MM.1S (cell line): ENCODE results near the gene ANO10.
"Not testable (repeated sequence)": the region's sequence is repeated elsewhere in the genome, so short reads cannot be mapped to it uniquely, and the experiment has no call there.

ENCODE experiments used
- DNase-seq: peaks from one replicate; pipeline ENCODE4 v3.0.0-alpha.2; 2015
- H2AFZ ChIP-seq: fragments of 300-600 bp; sonication (generic); 2 replicates; pipeline ENCODE4 v1.6.0; 2016; ENCODE audit warnings: antibody characterized with exemption, low read length
- H3F3A ChIP-seq: fragments of 300-600 bp; sonication (generic); 2 replicates; pipeline ENCODE4 v1.6.1; 2016; ENCODE audit warnings: mild to moderate bottlenecking, antibody characterized with exemption, low read length, moderate library complexity, mixed read lengths; ENCODE audit not compliant: insufficient read depth
- H3K27ac ChIP-seq: fragments of 300-600 bp; sonication (generic); 2 replicates; pipeline ENCODE4 v1.5.1; 2016; ENCODE audit warnings: mild to moderate bottlenecking, low read length
- H3K27me3 ChIP-seq: fragments of 300-600 bp; sonication (generic); replicated peaks from 2 replicates; pipeline ENCODE4 v1.6.0; 2016; ENCODE audit warnings: low read length; ENCODE audit not compliant: insufficient read depth
- H3K36me3 ChIP-seq: fragments of 300-600 bp; sonication (generic); replicated peaks from 2 replicates; pipeline ENCODE4 v1.6.1; 2016; ENCODE audit warnings: mild to moderate bottlenecking, low read length, mixed read lengths; ENCODE audit not compliant: insufficient read depth
- H3K4me1 ChIP-seq: fragments of 300-600 bp; sonication (generic); 2 replicates; pipeline ENCODE4 v1.6.1; 2016; ENCODE audit warnings: low read length, mixed read lengths
- H3K4me2 ChIP-seq: fragments of 300-600 bp; sonication (generic); 2 replicates; pipeline ENCODE4 v1.6.0; 2016; ENCODE audit warnings: low read depth, low read length
- H3K4me3 ChIP-seq: fragments of 300-600 bp; sonication (generic); 2 replicates; pipeline ENCODE4 v1.5.1; 2016; ENCODE audit warnings: low read length, mixed read lengths
- H3K79me2 ChIP-seq: fragments of 300-600 bp; sonication (generic); 2 replicates; pipeline ENCODE4 v1.6.1; 2016; ENCODE audit warnings: mixed run types, low read length, mixed read lengths
- H3K9ac ChIP-seq: fragments of 300-600 bp; sonication (generic); 2 replicates; pipeline ENCODE4 v1.6.1; 2016; ENCODE audit warnings: low read length, mixed read lengths
- H3K9me2 ChIP-seq: fragments of 300-600 bp; sonication (generic); replicated peaks from 2 replicates; pipeline ENCODE4 v1.6.1; 2016; ENCODE audit warnings: mild to moderate bottlenecking, low read length, mixed read lengths; ENCODE audit not compliant: insufficient read depth
- H3K9me3 ChIP-seq: fragments of 300-600 bp; sonication (generic); replicated peaks from 2 replicates; pipeline ENCODE4 v1.6.1; 2016; ENCODE audit warnings: mild to moderate bottlenecking, low read length, mixed read lengths; ENCODE audit not compliant: insufficient read depth
- H4K20me1 ChIP-seq: fragments of 300-600 bp; sonication (generic); 2 replicates; pipeline ENCODE4 v1.6.1; 2016; ENCODE audit warnings: mild to moderate bottlenecking, low read length, moderate library complexity, mixed read lengths; ENCODE audit not compliant: insufficient read depth
- EZH2 ChIP-seq: fragments of 300-600 bp; sonication (generic); optimal IDR thresholded peaks from 2 replicates; pipeline ENCODE3; 2017; ENCODE audit warnings: low read depth, mild to moderate bottlenecking, antibody characterized with exemption, low read length, mixed read lengths
- EZH2phosphoT487 ChIP-seq: fragments of 300-600 bp; sonication (generic); IDR thresholded peaks from 2 replicates; pipeline ENCODE4 v1.6.1; 2018; ENCODE audit warnings: antibody characterized with exemption, low read length
- TF ChIP-seq, protein P1 (sequence below): fragments of 300-600 bp; sonication (generic); IDR thresholded peaks from 2 replicates; pipeline ENCODE4 v1.5.1; 2016; ENCODE audit warnings: antibody characterized with exemption, low read length, mixed read lengths

The ANO10 gene

DNA sequence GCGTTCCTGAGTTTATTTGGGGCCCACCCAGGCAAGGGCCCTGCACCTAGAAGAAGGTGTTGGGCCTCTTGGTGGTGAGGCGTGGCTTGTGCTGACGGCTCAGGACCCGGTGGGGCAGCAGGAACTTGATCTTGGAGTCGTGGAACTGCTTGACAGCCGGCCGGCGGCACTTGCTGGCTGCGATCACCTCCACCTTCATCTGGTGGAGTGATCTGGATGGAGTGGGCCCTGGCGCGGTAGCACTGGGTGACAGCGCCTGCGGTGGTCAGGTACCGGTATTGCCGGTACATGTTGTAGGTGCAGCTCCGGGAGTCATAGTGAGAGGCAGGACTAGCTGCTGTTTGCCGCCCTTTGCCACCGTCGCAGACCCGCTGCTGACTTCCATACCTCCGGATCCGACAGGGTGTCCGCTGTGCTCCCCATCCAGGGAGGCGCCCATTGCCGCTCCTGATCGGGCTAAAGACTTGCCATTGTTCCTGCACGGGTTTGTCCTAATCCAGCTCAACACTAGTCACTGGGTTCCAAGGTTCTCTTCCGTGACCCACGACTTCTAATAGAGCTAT is 136.8 kb downstream of the ANO10 start:
- Histone ChIP-seq H4K20me1 (no peaks in the 10 kb centered on the region), H3K9me3 (no peaks in the 10 kb centered on the region), H3F3A (no peaks in the 10 kb centered on the region), H3K9me2 (no peaks in the 10 kb centered on the region), H3K4me2 (no peak overlapping the region), H3K9ac (no peak overlapping the region), H3K27ac (no peak overlapping the region), H2AFZ (no peak overlapping the region), H3K4me3 (no peak overlapping the region), H3K79me2 (no peaks in the 10 kb centered on the region), H3K36me3 (no peaks in the 10 kb centered on the region), H3K4me1 (no peaks in the 10 kb centered on the region), H3K27me3 (no peaks in the 10 kb centered on the region)
- TF ChIP-seq EZH2phosphoT487 (no peak), EZH2 (no peak)
- TF ChIP-seq, protein P1, sequence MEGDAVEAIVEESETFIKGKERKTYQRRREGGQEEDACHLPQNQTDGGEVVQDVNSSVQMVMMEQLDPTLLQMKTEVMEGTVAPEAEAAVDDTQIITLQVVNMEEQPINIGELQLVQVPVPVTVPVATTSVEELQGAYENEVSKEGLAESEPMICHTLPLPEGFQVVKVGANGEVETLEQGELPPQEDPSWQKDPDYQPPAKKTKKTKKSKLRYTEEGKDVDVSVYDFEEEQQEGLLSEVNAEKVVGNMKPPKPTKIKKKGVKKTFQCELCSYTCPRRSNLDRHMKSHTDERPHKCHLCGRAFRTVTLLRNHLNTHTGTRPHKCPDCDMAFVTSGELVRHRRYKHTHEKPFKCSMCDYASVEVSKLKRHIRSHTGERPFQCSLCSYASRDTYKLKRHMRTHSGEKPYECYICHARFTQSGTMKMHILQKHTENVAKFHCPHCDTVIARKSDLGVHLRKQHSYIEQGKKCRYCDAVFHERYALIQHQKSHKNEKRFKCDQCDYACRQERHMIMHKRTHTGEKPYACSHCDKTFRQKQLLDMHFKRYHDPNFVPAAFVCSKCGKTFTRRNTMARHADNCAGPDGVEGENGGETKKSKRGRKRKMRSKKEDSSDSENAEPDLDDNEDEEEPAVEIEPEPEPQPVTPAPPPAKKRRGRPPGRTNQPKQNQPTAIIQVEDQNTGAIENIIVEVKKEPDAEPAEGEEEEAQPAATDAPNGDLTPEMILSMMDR = no peak
- no peak for DNase-seq

DNA sequence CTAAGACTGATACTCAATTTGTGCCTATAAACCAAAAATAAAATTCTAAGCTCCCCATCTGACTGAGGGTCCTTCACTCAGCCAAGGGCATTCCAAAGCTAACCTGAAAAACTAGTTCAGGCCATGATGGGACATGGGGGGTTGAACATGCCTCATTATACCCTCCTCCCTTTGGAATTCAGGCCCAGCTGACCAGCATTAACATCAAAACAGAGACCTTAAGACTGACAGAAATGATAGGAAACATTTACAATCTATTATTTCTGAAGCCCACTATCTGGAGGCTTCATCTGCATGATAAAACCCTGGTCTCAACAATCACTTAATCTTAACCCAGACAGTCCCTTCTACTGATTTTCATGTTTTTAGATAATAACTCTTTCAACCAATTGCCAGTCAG is 140.4 kb downstream of the ANO10 start:
- Histone ChIP-seq H3K27me3 (no peaks in the 10 kb centered on the region), H3K4me2 (no peak overlapping the region), H3K4me1 (no peaks in the 10 kb centered on the region), H3K4me3 (no peak overlapping the region), H3K9me3 (no peaks in the 10 kb centered on the region), H2AFZ (no peak overlapping the region), H3K9ac (no peak overlapping the region), H3K36me3 (no peaks in the 10 kb centered on the region), H3K27ac (no peak overlapping the region), H3K9me2 (no peaks in the 10 kb centered on the region), H3K79me2 (no peaks in the 10 kb centered on the region), H3F3A (no peaks in the 10 kb centered on the region), H4K20me1 (no peaks in the 10 kb centered on the region)
- DNase-seq = no peak
- TF ChIP-seq EZH2 (no peak), EZH2phosphoT487 (no peak)
- TF ChIP-seq, protein P1 = no peak

DNA sequence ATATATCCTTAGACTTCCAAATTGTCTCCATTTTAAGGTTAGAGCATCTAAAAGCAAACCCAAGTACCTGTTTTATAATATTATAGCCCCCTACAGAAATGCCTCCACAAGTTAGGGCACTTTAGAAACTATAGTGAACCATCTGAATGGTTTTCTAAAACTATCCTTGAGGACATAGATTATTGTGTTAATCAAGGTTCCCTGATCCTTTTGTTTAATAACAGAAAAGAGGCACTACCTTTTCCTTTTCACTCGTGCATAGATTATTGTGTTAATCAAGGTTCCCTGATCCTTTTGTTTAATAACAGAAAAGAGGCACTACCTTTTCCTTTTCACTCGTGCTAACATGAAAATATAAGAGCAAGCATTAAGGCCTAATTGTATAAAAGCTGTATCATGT is 143.0 kb downstream of the ANO10 start:
- not testable (repeated sequence) for DNase-seq, H3K79me2 ChIP-seq, H3K4me3 ChIP-seq, H3K9ac ChIP-seq, H3K27ac ChIP-seq, H2AFZ ChIP-seq, H3K4me2 ChIP-seq, H3F3A ChIP-seq, H3K9me3 ChIP-seq, H3K4me1 ChIP-seq, H3K9me2 ChIP-seq, H3K36me3 ChIP-seq, H3K27me3 ChIP-seq, H4K20me1 ChIP-seq

DNA sequence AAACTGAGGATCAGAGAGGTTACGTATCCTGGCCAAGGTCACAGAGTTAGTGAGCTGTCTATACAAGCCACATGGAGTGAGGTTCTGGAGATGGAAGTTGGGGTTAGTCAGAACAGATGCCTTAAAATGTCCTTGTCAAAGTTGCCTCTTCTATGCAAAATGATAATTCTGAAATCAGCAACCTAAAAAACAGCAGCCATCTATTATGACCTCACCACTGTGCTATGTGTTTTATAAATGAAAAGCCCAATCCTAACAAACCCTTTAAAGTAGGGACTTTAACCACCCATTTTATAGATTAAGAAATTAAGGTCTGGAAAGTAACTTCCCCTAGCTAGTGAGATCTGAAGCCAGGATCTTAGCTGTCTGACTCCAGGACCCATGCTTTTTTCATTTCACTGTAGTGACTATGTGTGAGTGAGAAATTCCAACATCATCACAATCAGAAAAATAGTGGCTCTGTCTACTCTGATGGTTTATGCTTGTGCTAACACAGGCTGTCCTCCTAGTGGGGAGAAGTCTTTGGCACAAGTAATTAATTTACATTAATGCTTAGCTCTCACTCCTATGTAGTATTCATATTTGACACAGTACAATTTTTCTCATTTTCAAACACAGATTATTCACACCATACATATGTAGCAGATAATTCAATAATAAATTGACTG is 143.6 kb downstream of the ANO10 start:
- Histone ChIP-seq H2AFZ (no peak overlapping the region), H3F3A (no peaks in the 10 kb centered on the region), H3K9me3 (no peaks in the 10 kb centered on the region), H3K9ac (no peak overlapping the region), H3K9me2 (no peaks in the 10 kb centered on the region), H3K4me2 (no peak overlapping the region), H3K4me1 (no peaks in the 10 kb centered on the region), H3K27ac (no peak overlapping the region), H3K4me3 (no peak overlapping the region), H4K20me1 (no peaks in the 10 kb centered on the region), H3K27me3 (no peaks in the 10 kb centered on the region), H3K79me2 (no peaks in the 10 kb centered on the region), H3K36me3 (no peaks in the 10 kb centered on the region)
- TF ChIP-seq, protein P1 = no peak
- TF ChIP-seq EZH2 (no peak), EZH2phosphoT487 (no peak)
- DNase-seq = no peak
